B cell (primary cell): ENCODE measurements around the gene SFTPD. TPM values are rescaled to one million over a fixed set of nuclear protein-coding genes. Genes with fewer than 3 reads are reported as not detected.

ENCODE experiments used
- ATAC-seq: fragments of 200-7000 bp; cut with Tn5 transposase; one replicate; pipeline ENCODE4 v1.10.0; 2021; ENCODE audit warnings: low read depth, mild to moderate bottlenecking, moderate number of reproducible peaks, moderate library complexity
- CTCF ChIA-PET: fragments of 350-600 bp; sonication (Branson Sonifier 250); formaldehyde crosslinking; loops from one replicate; lab custom pipeline; 2021; ENCODE audit warnings: antibody characterized with exemption, inconsistent platforms; lab: Charles Lee
- POLR2A ChIA-PET: fragments of 350-600 bp; sonication (Branson Sonifier 250); formaldehyde crosslinking; loops from one replicate; lab custom pipeline; 2021; ENCODE audit warnings: antibody characterized with exemption; lab: Charles Lee
- DNase-seq: peaks from one replicate; pipeline ENCODE4 v3.0.0; 2013
- H2AFZ ChIP-seq: 2 replicates; pipeline ENCODE4 v1.6.1; 2012; ENCODE audit warnings: mild to moderate bottlenecking, low read depth, low read length; ENCODE audit not compliant: insufficient read depth, poor library complexity, severe bottlenecking
- H3K27ac ChIP-seq, 2 donors: 1 replicate in 1 of 2; 2 replicates in 1 of 2; pipeline ENCODE4 v1.5.1; 2012 to 2013; ENCODE audit warnings: low read length in 2 of 2, mild to moderate bottlenecking in 2 of 2, moderate library complexity in 1 of 2
- H3K27me3 ChIP-seq, 4 experiments: fragments of 200-600 bp in 1 of 4; sonication (generic) in 1 of 4; replicated peaks in 1 of 4; 1 replicate in 2 of 4; 2 replicates in 2 of 4; pipeline versions ENCODE4 v1.6.1 to v1.7.0; 2013 to 2016; ENCODE audit warnings: low read length in 3 of 4, mild to moderate bottlenecking in 2 of 4, mixed read lengths in 1 of 4, moderate library complexity in 1 of 4; ENCODE audit not compliant: insufficient read depth in 4 of 4, control insufficient read depth in 3 of 4; ENCODE audit errors: control extremely low read depth in 1 of 4
- H3K36me3 ChIP-seq, 2 experiments: replicated peaks in 1 of 2; 1 replicate in 1 of 2; 2 replicates in 1 of 2; pipeline versions ENCODE4 v1.6.1 to v1.7.1; 2013; ENCODE audit warnings: low read length in 1 of 2; ENCODE audit not compliant: insufficient read depth in 2 of 2, control insufficient read depth in 1 of 2; ENCODE audit errors: control extremely low read depth in 1 of 2, extremely low read depth in 1 of 2
- H3K4me1 ChIP-seq, 2 donors: fragments of 200-600 bp in 1 of 2; sonication (generic) in 1 of 2; 1 replicate in 1 of 2; 2 replicates in 1 of 2; pipeline versions ENCODE4 v1.5.1 to v1.6.1; 2013 to 2017; ENCODE audit warnings: low read length in 2 of 2; ENCODE audit not compliant: control insufficient read depth in 2 of 2, insufficient read depth in 2 of 2
- H3K4me2 ChIP-seq: replicated peaks from 2 replicates; pipeline ENCODE3; 2012; ENCODE audit warnings: mild to moderate bottlenecking, low read depth, low read length; ENCODE audit not compliant: poor library complexity, severe bottlenecking
- H3K4me3 ChIP-seq, 5 experiments: fragments of 200-600 bp in 1 of 5; sonication (generic) in 1 of 5; 1 replicate in 3 of 5; 2 replicates in 2 of 5; pipeline versions ENCODE4 v1.5.1 to v1.7.0; 2011 to 2016; ENCODE audit warnings: low read length in 4 of 5, mild to moderate bottlenecking in 4 of 5, low read depth in 2 of 5, control low read depth in 1 of 5, moderate library complexity in 1 of 5; ENCODE audit not compliant: insufficient read depth in 1 of 5; ENCODE audit errors: control extremely low read depth in 1 of 5, extremely low read depth in 1 of 5
- H3K79me2 ChIP-seq: fragments of 200-600 bp; sonication (generic); one replicate; pipeline ENCODE4 v1.6.0; 2016; ENCODE audit warnings: low read length; ENCODE audit not compliant: control insufficient read depth, insufficient read depth
- H3K9ac ChIP-seq: fragments of 200-600 bp; sonication (generic); 2 replicates; pipeline ENCODE4 v1.6.1; 2017; ENCODE audit warnings: mild to moderate bottlenecking, low read length, moderate library complexity
- H3K9me3 ChIP-seq, 3 donors: one replicate each; pipeline versions ENCODE4 v1.6.1 to v1.7.1; 2013; ENCODE audit warnings: low read length in 2 of 3; ENCODE audit not compliant: control insufficient read depth in 2 of 3, insufficient read depth in 1 of 3; ENCODE audit errors: control extremely low read depth in 1 of 3
- H4K20me1 ChIP-seq: 2 replicates; pipeline ENCODE4 v1.6.0; 2012; ENCODE audit warnings: mild to moderate bottlenecking, low read length; ENCODE audit not compliant: insufficient read depth, control insufficient read depth, poor library complexity, severe bottlenecking
- H3K27ac Mint-ChIP-seq: one replicate; pipeline ENCODE4 v1.8.0; 2021; ENCODE audit warnings: mixed read lengths
- H3K27me3 Mint-ChIP-seq: one replicate; pipeline ENCODE4 v1.8.0; 2021; ENCODE audit warnings: mixed read lengths
- H3K4me1 Mint-ChIP-seq: one replicate; pipeline ENCODE4 v1.8.0; 2021; ENCODE audit warnings: mixed read lengths
- H3K4me3 Mint-ChIP-seq: one replicate; pipeline ENCODE4 v1.8.0; 2021; ENCODE audit warnings: mixed read lengths
- H3K9me3 Mint-ChIP-seq: one replicate; pipeline ENCODE4 v1.8.0; 2022; ENCODE audit warnings: mixed read lengths; ENCODE audit not compliant: insufficient read depth
- CTCF ChIP-seq: fragments of 200-600 bp; IDR thresholded peaks from one replicate; pipeline ENCODE4 v1.8.0; 2022; ENCODE audit warnings: antibody characterized with exemption, mild to moderate bottlenecking
- EZH2 ChIP-seq: IDR thresholded peaks from 2 replicates; pipeline ENCODE4 v1.6.1; 2012; ENCODE audit warnings: borderline replicate concordance, low read depth, mild to moderate bottlenecking, moderate library complexity, low read length; ENCODE audit not compliant: insufficient read depth, poor library complexity, severe bottlenecking
- WGBS: methylation state at CpG from one replicate; pipeline ENCODE4 v1.1.5; 2013; ENCODE audit warnings: missing lambda C conversion rate; ENCODE audit not compliant: insufficient coverage; 5-methylcytosine and 5-hydroxymethylcytosine counted together
- intact Hi-C: fragments of 100-400 bp; cut with micrococcal nuclease; formaldehyde crosslinking; loops from one replicate; pipeline ENCODE4 v1.10.0; 2022
- polyA plus RNA-seq: library from polyadenylated mRNA; depleted of rRNA; stranded (reverse); fragments of >200 nt; gene quantifications from 2 replicates; pipeline ENCODE4 v1.2.3, GENCODE V29; 2012
- total RNA-seq, 2 donors: library from RNA; stranded (reverse); fragments of 120-200 nt in 1 of 2; gene quantifications; 1 replicate in 1 of 2; 2 replicates in 1 of 2; pipeline versions ENCODE4 v1.2.3 to v1.2.4, GENCODE V29; 2013 to 2022

Gene SFTPD
- total and polyA plus RNA-seq, 2 donors (not counting 1 experiment from before 2014, with no cell fraction given): 0.24 to 0.59 TPM

GRCh38 chr10:79939969-79940368 is 8.9 kb downstream of the SFTPD start:
- H3K79me2 ChIP-seq: no peaks in the 10 kb centered on the region
- Mint-ChIP-seq H3K4me3 (no peak overlapping the region), H3K9me3 (no peaks in the 10 kb centered on the region), H3K27ac (peak overlapping the region; percentile 97), H3K27me3 (peaks cover 3% of the 10 kb centered on the region), H3K4me1 (peaks cover 51% of the 10 kb centered on the region)
- no peaks in the 10 kb centered on the region for H3K9me3 ChIP-seq
- H3K4me1 ChIP-seq: peaks cover 42 to 45% of the 10 kb centered on the region in 2 donors
- TF ChIP-seq CTCF (no peak), EZH2 (no peak)
- H3K4me3 ChIP-seq: no peak overlapping the region
- 100% methylated on average over 2 of the region's 2 CpGs for WGBS
- no peak overlapping the region for H3K9ac ChIP-seq
- no peaks in the 10 kb centered on the region for H3K27me3 ChIP-seq
- intact Hi-C loops: loop anchor here (2.0 to 10.0 kb wide), 6 partner anchors 41 to 1635 kb away; partner anchors contain the start of gene TMEM254
- ChIA-PET POLR2A (no interaction called here), CTCF (interaction anchor here (1.0 to 1.5 kb wide), 3 partner anchors 12 to 107 kb away, joined by 3 to 7 read pairs (median 4); no protein-coding TSS in a partner anchor)
- DNase-seq: no peak
- peak overlapping the region; percentile 60 to 75 for H3K27ac ChIP-seq
- no peaks in the 10 kb centered on the region for H4K20me1 ChIP-seq
- peak overlapping the region; percentile 6 for H2AFZ ChIP-seq
- peak overlapping the region; percentile 64 for H3K4me2 ChIP-seq
- ATAC-seq: no peak
- no peaks in the 10 kb centered on the region for H3K36me3 ChIP-seq

- intact Hi-C loops: loop anchor here (2.0 to 10.0 kb wide), 6 partner anchors 42 to 1634 kb away; partner anchors contain the start of gene TMEM254
- ChIA-PET CTCF (interaction anchor here (0.6 to 1.4 kb wide), 5 partner anchors 10 to 662 kb away, joined by 3 to 7 read pairs (median 3); no protein-coding TSS in a partner anchor), POLR2A (interaction anchor here (1.1 to 1.3 kb wide), 2 partner anchors 13 to 140 kb away, joined by 3 to 4 read pairs; no protein-coding TSS in a partner anchor)
- peak overlapping the region; percentile 7 for H2AFZ ChIP-seq
- H3K9me3 Mint-ChIP-seq: no peaks in the 10 kb centered on the region
- WGBS: 31% methylated on average over 5 of the region's 6 CpGs
- H3K4me1 ChIP-seq: peaks cover 42 to 45% of the 10 kb centered on the region in 2 donors
- H3K9me3 ChIP-seq: no peaks in the 10 kb centered on the region
- TF ChIP-seq CTCF (no peak), EZH2 (no peak)
- ATAC-seq (peak; percentile 81), DNase-seq (peak; percentile 91)
- peak overlapping the region; percentile 80 for H3K4me3 Mint-ChIP-seq
- no peaks in the 10 kb centered on the region for H3K36me3 ChIP-seq
- H3K27me3 ChIP-seq: no peaks in the 10 kb centered on the region
- H3K27me3 Mint-ChIP-seq: peaks cover 5% of the 10 kb centered on the region
- peaks cover 55% of the 10 kb centered on the region for H3K4me1 Mint-ChIP-seq
- H3K79me2 ChIP-seq: no peaks in the 10 kb centered on the region
- H3K27ac ChIP-seq: peak overlapping the region; percentile 78 to 88
- peak overlapping the region; percentile 97 for H3K27ac Mint-ChIP-seq
- peak overlapping the region in 1 of 5 experiments; percentile 29 for H3K4me3 ChIP-seq
- peak overlapping the region; percentile 31 for H3K9ac ChIP-seq
- no peaks in the 10 kb centered on the region for H4K20me1 ChIP-seq
- peak overlapping the region; percentile 64 for H3K4me2 ChIP-seq
Observed at GRCh38 chr10:79938728-79939406, 10.0 kb downstream of the SFTPD start.
